ENCODE measurements around the gene REV3L.

Gene REV3L

DNA sequence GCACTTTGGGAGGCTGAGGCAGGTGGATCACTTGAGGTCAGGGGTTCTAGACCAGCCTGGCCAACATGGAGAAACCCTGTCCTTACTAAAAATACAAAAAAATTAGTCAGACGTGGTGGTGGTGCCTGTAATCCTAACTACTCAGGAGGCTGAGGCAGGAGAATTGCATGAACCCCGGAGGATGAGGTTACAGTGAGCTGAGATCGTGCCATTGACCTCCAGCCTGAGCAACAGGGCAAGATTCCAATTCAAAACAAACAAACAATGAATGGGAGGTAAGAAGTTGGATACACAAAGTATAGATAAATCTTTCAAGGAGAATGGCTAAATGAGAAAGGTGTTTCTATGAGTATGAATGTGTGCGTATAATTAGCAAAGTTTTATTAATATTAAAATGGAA, 75.3 kb downstream of the REV3L start:
- no peak for TF ChIP-seq GATA3 (IDR thresholded peaks at IDR 0.05; ENCODE audit: low read depth, low read length)
- TF ChIP-seq GATA2 (IDR thresholded peaks at IDR 0.05; ENCODE audit: low read depth, low read length), result no peak

DNA sequence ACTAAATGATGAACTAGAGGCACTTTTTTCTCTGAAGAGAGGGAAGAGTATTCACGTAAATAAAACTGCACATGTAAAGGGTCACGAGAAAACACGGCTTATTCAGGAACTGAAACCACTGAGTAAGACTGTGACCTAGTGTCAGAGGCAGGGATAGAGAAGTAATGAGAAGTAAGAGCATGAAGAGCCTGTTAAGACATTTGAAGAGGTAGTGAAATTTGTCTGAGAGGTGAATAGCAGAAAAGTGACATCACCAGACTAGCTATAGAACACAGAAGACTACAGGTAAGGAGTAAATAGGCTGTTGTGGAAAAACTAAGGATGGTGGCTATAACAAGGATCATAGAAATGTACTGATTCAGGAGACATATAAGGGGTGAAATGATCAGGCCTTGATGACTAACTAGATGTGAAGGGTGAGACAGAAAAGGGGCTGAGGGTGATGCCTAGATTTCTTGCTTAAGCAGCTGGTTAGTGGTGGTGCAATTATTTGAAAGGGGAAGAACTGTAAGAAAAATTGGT, 76.8 kb downstream of the REV3L start:
- TF ChIP-seq GATA2 (IDR thresholded peaks at IDR 0.05; ENCODE audit: low read depth, low read length) (no peak), GATA3 (IDR thresholded peaks at IDR 0.05; ENCODE audit: low read depth, low read length) (no peak)

DNA sequence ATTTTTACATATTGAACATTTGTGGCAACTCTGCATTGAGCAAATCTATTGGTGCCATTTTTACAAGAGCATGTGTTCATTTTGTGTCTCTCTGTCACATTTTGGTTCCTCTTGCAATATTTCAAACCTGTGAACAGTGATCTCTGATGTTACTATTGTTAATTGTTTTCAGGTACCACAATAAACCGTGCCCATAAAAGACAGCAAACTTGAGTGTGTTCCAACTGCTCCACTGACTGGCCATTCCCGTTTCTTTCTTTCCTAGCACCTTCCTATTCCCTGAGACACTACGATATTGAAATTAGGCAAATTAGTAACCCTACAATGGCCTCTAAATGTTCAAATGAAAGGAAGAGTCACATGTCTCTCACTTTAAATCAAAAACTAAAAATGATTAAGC, 79.6 kb downstream of the REV3L start:
- TF ChIP-seq GATA2 (IDR thresholded peaks at IDR 0.05; ENCODE audit: low read depth, low read length) (no peak), GATA3 (IDR thresholded peaks at IDR 0.05; ENCODE audit: low read depth, low read length) (no peak)

DNA sequence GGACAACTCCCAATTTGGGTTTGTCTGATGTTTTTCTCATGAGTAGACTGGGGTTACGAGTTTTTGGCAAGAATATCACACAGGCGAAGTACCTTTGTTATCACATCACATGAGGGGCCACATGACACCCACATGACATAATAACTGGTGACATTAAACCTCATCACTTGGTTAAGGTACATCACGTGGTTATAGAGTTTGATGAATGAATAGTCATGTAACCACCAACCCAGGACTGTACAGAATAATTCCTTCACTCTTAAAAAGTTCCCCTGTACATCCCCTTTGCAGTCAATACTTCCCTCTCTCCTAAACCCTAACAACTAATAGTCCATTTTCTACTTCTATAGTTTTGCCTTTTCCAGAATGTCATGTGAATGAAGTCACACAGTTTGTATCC, 83.4 kb downstream of the REV3L start:
- TF ChIP-seq GATA2 (IDR thresholded peaks at IDR 0.05; ENCODE audit: low read depth, low read length) (no peak), GATA3 (IDR thresholded peaks at IDR 0.05; ENCODE audit: low read depth, low read length) (no peak)

DNA sequence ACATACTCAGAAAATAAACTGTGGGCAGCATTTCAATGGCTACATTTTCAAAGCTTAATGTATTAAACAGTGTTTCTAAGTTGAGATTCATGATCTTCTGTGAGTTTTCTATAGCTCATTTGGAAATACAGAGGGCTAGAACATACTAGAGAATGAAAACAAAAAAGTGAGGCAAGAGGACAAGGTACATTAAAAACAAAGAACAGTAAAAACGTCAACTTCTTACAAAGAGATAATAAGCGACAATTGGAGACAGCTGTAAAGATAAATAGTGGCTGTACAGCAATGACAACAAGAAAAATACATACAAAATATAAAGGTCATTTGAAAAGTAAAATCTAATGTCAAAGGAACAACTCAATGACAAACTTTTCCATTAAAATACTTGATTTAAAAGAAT, 94.3 kb downstream of the REV3L start:
- TF ChIP-seq GATA3 (IDR thresholded peaks at IDR 0.05; ENCODE audit: low read depth, low read length) (no peak), GATA2 (IDR thresholded peaks at IDR 0.05; ENCODE audit: low read depth, low read length) (no peak)

DNA sequence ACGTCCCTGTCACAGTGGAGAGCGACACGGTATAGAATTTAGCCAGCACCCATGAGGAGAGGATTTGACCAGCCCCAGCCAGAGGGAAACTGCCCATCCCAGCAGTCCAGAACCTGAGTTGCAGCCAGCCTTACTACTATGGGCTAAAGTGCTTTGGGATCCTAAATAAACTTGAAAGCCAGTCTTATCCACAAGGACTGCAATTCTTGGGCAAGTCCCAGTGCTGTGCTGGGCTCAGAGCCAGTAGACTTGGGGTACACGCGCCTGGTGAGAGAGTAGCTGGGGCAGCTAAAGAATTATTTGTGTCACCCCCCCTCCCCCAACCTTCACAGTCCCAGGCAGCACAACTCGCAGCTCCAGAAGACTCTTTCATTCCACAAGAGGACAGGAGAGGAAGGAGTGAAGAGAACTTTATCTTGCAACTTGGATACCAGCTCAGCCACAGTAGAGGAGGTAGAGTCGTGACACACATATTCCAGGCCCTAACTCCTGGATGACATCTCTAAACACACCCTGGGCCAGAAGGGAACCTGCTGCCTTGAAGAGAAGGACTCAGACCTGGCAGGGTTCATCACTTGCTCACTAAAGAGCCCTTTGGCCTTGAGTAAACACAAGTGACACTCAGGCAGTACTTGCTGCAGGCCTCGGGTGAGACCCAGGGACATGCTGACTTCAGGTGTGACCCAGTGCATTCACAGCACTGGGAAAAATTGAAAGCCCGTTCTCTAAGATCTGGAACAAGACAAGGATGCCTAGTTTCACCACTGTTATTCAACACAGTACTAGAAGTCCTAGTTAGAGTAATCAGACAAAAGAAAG, 100.3 kb downstream of the REV3L start:
- no peak for TF ChIP-seq GATA3 (IDR thresholded peaks at IDR 0.05; ENCODE audit: low read depth, low read length)
- TF ChIP-seq GATA2 (IDR thresholded peaks at IDR 0.05; ENCODE audit: low read depth, low read length), result no peak

DNA sequence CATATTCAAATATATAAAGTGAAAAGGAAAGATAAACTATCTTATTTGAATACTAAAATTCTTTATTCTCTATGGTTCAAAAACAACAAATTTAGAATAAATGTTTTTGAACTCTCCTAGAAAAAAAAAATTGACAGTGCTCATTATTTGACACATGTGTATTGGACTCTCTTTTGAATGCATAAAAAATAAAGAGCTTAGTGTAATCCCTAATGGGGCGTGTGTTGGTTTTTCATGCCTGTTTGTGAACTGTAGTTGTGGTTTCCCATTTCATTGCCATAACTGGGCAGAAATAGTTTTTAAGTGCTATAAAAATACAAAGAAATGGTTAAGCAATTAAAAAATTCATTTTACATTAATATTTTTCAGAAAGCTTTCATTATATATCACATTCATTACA, 101.3 kb downstream of the REV3L start:
- TF ChIP-seq GATA2 (IDR thresholded peaks at IDR 0.05; ENCODE audit: low read depth, low read length) (no peak), GATA3 (IDR thresholded peaks at IDR 0.05; ENCODE audit: low read depth, low read length) (no peak)

DNA sequence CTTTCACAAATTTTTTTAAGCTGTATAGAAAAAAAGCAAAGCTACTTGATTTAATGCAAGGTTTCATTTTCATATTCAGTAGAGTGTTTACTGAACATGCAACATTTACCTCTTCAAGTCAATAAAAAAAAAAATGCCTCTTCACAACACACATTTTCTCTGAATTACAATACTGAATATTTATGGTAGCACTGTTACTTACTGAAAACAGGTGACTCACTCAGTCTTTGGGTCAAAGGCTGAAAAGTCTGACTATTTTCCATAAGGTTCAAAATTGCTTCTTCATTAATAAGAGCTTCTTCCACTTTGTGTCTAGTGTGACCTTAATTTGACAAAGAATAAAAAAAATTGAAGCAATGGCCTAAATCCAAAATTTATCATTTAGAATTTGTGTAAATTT, 101.9 kb downstream of the REV3L start:
- TF ChIP-seq GATA2 (IDR thresholded peaks at IDR 0.05; ENCODE audit: low read depth, low read length) (no peak), GATA3 (IDR thresholded peaks at IDR 0.05; ENCODE audit: low read depth, low read length) (no peak)

DNA sequence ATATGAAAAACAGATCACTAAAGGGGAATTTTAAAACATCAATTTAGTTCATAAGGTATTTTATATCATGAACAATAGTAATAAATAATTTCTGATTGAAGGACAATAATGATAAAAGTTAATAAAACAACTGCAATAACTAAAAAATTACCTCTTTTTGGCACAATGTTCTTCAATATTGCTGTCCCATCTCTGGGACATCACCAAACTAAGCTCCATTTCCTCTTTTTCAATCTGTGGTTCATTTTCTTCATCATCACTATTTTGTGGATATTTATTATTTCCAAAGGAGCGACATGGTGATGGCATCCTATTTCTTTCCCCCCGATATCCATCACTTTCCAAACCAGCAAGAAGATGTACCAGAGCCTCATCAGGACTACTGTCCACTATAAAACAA, 103.2 kb downstream of the REV3L start:
- no peak for TF ChIP-seq GATA3 (IDR thresholded peaks at IDR 0.05; ENCODE audit: low read depth, low read length)
- no peak for TF ChIP-seq GATA2 (IDR thresholded peaks at IDR 0.05; ENCODE audit: low read depth, low read length)

DNA sequence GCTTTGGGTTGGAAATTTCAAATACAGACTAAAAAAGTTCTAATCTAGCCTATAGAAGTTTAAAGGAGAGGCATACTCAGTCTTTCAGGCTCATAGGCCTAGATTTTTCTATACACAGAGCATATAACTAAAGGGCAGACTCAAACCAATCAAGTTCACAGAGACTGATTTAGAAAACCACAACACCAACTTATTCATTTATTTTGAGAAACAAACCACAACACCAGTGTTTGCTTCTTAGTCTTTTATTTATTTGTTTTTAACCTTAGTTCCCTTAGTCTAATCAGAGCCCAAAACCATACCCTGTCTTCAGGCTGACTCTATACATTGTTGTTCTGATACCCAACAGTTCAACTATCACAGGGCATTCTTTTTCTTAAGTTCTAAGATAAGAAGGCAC, 103.7 kb downstream of the REV3L start:
- TF ChIP-seq GATA3 (IDR thresholded peaks at IDR 0.05; ENCODE audit: low read depth, low read length) (no peak), GATA2 (IDR thresholded peaks at IDR 0.05; ENCODE audit: low read depth, low read length) (no peak)

DNA sequence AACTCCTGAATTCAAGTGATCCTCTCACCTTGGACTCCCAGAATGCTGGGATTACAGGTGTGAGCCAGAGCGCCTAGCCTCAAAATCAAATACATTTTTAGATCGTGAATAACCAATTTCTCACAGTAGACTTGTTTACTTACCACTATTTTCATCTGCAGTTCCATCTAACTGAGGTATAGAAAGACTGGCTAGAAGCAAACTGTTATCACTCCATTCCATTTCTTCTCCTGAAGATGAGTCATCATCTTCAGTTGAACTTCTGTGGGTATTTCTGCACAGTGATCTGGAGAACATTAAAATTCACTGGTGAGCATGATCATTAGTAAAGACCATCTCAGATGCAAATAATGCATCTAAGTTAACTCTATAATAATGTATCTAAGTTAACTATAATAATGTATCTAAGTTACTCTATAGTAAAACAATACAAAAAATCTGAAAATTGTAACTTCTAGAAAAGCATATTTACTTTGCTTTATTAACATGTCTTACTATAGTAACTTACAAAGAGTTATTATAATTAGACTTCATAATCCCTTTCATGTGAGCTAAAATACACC, 105.4 kb downstream of the REV3L start:
- no peak for TF ChIP-seq GATA2 (IDR thresholded peaks at IDR 0.05; ENCODE audit: low read depth, low read length)
- TF ChIP-seq GATA3 (IDR thresholded peaks at IDR 0.05; ENCODE audit: low read depth, low read length), result no peak

DNA sequence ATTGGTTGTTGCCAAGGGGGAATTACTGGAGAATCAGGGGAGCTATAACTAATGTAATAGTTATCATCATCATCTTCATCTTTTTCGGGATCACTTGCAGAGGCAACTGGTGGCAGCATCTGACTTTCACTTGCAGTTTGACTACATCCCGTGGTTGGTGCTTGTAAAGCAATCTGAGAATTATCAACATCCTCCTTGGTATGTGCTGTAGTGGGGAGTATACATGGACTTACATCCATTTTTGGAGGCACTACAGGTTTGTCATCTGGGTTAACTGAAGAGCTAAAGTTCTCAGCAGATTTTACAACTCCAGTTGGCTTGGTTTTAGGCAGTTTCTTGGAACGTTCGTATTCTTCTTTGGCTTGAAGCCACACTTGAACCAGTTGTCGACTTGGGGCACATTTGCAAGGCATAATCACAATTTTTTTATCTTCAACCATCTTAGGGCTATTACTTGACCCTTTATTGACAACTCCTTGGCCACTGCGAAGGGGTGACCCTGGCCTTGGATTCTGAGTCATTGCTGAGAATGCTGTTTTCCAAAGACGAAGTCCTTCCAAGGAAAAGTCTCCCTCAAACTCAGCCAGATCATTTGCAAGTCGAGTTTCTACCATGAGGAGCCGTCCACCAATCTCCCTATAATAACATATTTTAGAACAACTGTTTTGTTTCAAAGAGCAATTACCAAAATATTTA, 115.5 kb downstream of the REV3L start:
- TF ChIP-seq GATA3 (IDR thresholded peaks at IDR 0.05; ENCODE audit: low read depth, low read length), result no peak
- TF ChIP-seq GATA2 (IDR thresholded peaks at IDR 0.05; ENCODE audit: low read depth, low read length), result no peak

DNA sequence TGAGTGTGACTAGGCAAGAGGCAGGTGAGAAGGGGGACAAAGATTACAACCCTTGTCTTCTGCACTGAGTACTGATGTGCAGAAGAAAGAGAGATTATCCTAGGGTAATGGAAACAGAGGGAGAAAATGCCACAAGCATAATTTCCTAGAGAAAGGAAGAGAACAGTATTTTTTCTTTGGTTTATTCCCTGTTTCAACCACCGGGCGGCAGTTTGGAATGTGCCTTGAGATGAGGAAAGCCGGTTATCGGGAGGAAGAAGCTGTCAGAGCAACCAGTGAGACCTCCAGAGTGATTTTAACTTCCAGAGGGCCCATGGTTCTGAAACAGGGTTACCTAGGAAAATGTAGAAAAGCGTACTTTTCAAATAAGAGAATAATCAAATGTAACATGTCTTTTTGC, 121.4 kb downstream of the REV3L start:
- TF ChIP-seq GATA3 (IDR thresholded peaks at IDR 0.05; ENCODE audit: low read depth, low read length), result no peak
- TF ChIP-seq GATA2 (IDR thresholded peaks at IDR 0.05; ENCODE audit: low read depth, low read length), result no peak

DNA sequence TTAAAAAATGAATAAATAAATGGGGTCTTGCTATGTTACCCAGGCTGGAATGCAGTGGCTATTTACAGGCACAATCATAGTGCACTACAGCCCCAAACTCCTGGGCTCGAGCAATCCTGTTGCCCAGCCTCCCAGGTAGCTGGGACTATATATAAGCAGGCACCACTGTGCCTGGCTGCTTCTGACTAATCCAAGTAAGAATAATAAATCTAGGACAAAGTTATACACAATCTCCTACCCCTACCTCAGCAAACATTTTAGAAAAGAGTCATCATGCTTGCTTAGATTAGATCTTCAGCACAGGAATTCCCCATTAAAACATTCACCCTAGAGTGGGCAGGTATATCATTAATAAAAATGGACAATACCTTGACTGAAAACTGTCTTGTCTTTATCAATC, 124.6 kb downstream of the REV3L start:
- no peak for TF ChIP-seq GATA3 (IDR thresholded peaks at IDR 0.05; ENCODE audit: low read depth, low read length)
- no peak for TF ChIP-seq GATA2 (IDR thresholded peaks at IDR 0.05; ENCODE audit: low read depth, low read length)

DNA sequence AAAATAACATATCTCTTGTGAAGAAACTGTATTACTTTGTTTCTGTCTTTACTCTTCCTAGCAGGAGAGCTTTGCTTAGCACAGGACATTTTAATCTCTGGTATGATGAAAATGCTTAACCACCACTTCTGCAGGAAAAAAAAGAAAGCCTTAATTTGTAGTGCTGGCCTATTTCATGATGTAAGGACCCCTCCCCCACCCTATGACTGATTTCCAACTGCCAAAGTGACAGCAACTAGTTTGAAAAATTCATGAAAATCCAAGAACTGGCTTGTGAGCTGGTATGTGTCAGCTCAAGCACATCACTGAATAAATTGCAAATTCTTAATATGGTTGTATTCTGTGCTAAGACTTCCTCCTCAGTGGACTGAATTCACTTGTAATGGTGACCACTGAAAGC, 125.3 kb downstream of the REV3L start:
- TF ChIP-seq GATA3 (IDR thresholded peaks at IDR 0.05; ENCODE audit: low read depth, low read length) (no peak), GATA2 (IDR thresholded peaks at IDR 0.05; ENCODE audit: low read depth, low read length) (no peak)

Measured in SH-SY5Y (cell line).